Astrocyte of the spinal cord (primary cell): ENCODE measurements around the gene HHIP.

Source experiments
- DNase-seq: peaks from one replicate; pipeline ENCODE4 v3.0.0; 2011; ENCODE audit warnings: low read depth, low spot score
- H3K4me3 ChIP-seq: 2 replicates; pipeline ENCODE4 v1.5.1; 2011; ENCODE audit warnings: low read depth, mild to moderate bottlenecking, low read length, moderate library complexity
- in situ Hi-C: cut with HindIII; loops from 2 replicates; pipeline ENCODE4 v1.10.0; 2017; ENCODE audit warnings: low sequenced_read_pairs
- TF ChIP-seq, protein P1 (sequence below): IDR thresholded peaks from 2 replicates; pipeline ENCODE4 v1.5.1; 2012; ENCODE audit warnings: low read depth, mild to moderate bottlenecking, low read length, inconsistent platforms

The HHIP gene

DNA sequence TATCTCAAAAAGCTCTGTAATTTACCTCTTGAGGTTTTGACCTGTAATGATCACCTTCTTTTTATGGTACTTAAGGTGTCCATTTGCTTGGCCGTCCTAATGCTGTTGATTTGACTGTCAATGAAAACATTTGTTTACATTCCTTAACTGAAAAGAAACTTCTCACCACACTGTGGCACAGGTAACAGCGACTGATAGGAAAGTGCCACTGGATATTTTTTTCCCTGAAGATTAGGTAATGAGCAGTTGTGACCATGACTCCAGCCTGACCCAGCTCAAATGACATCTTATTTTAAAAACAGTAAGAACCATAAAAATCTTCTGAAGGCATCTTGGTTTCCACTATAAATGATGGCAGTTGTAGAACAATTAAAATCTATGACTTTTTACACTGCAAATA is 87.6 kb downstream of the HHIP start:
- H3K4me3 ChIP-seq = no peak overlapping the region
- TF ChIP-seq, protein P1, sequence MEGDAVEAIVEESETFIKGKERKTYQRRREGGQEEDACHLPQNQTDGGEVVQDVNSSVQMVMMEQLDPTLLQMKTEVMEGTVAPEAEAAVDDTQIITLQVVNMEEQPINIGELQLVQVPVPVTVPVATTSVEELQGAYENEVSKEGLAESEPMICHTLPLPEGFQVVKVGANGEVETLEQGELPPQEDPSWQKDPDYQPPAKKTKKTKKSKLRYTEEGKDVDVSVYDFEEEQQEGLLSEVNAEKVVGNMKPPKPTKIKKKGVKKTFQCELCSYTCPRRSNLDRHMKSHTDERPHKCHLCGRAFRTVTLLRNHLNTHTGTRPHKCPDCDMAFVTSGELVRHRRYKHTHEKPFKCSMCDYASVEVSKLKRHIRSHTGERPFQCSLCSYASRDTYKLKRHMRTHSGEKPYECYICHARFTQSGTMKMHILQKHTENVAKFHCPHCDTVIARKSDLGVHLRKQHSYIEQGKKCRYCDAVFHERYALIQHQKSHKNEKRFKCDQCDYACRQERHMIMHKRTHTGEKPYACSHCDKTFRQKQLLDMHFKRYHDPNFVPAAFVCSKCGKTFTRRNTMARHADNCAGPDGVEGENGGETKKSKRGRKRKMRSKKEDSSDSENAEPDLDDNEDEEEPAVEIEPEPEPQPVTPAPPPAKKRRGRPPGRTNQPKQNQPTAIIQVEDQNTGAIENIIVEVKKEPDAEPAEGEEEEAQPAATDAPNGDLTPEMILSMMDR = no peak
- no peak for DNase-seq
- in situ Hi-C loops = no loop called here

DNA sequence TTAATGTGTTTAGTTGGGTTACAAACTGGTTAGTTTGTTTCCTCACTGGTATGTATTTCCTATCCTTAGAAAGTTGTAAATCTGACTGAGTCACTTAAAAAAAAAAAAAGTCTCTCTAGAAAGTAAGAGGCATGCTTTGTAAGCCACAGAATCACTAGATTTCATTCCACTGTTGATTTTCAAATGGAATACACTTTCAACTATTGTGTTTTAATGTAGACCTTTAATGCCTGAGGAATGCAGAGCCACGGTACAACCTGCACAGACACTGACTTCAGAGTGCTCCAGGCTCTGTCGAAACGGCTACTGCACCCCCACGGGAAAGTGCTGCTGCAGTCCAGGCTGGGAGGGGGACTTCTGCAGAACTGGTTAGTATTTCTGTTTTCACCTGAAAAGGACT is 88.6 kb downstream of the HHIP start:
- in situ Hi-C loops = no loop called here
- no peak overlapping the region for H3K4me3 ChIP-seq
- TF ChIP-seq, protein P1 = no peak
- DNase-seq = peak; percentile 74

DNA sequence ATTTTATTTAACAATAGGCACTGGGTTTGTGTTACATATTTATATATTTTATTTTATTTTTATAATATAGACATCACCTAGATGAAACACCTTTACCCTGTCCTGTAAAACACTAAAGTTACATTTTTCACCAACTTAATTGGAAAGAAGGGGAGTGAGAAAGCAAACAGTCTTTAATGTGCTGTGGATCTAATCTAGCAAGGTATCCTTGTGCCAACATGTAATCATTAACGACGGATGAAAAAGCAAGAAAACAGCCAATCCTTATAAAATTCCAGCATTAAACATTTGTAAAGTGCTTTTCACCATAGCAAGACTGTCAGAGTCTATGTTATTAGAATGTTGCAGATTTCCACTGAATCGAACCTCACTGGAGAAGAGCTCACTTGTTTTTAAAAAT is 92.7 kb downstream of the HHIP start:
- H3K4me3 ChIP-seq = no peak overlapping the region
- DNase-seq = no peak
- in situ Hi-C loops = no loop called here
- TF ChIP-seq, protein P1 = no peak

DNA sequence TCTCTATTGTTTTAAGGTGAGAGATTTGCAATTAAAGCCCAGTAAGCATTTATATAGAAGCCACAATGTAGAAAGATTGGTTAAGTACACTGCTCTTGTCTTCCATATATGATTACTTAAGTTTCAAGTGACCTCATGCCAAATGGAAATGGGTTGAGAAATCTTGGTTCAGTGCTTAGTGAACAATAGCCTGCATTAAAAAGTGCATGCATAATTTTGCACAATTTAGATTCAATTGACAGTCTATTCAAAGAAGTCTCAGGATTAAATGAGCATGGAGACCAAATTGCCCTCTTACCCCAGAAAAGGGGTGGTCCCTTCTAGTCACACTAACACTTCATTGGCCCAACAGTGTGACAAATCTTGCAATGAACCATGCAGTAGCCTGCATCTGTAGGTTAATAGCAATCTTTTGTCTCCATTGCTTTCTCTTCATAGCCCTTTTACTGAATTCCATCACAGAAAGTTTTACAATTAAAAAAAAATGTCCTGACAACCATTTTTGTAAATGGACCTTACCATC is 93.6 kb downstream of the HHIP start:
- TF ChIP-seq, protein P1 = no peak
- H3K4me3 ChIP-seq = no peak overlapping the region
- no peak for DNase-seq
- in situ Hi-C loops = no loop called here

DNA sequence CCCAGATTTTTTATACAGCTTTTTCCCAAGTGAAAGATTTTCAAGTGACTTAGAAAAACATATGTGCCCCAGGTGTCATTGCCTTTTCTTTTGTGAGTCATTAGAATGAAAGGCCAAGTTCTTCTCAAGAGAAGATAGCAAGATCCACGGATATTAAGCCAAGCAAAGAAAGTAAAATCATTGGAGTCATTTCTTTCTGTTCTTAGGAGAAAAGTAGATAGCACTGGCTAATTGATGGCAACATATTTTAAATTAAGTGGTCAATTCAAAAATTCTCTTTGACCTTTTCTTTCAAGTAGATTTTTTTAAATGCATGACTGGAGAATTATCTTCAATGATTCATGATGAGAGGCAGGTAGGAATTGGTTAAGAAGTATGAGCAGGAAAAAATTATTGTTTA is 94.4 kb downstream of the HHIP start:
- no peak overlapping the region for H3K4me3 ChIP-seq
- TF ChIP-seq, protein P1 = no peak
- peak; percentile 44 for DNase-seq
- in situ Hi-C loops = no loop called here

DNA sequence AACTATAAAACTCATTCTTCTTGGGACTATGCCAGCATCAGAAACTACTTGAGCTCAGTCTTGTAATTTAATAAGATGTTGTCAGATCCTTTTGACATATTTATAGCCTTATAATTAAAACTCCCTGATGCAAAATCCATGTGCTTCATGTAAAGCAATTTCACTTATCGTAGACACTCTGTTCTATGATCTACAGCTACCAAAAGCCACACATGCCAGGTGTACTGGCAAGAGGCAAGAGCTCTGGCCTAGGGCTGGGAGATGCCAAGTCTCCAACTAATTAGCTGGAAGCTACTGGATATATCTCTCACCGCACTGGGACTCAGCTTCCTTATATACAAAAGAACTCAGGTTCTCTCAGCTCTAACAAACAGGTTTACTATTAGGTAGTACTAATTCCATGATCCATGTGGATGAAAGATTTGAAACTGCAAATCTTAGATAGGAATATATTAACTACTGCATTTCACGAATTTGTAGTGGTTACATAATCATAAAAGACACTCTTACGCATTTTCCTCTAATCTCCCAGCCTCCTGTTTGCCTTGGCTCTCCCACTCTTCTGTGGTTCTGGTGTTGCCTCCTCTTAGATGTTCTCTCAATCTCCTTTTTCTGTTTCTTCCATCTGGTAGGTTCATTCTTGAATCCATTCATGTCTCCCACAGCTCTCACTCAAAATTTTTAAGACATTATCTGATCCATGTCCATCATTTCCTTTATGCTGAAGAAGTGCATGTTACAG is 103.0 kb downstream of the HHIP start:
- DNase-seq = peak; percentile 19
- H3K4me3 ChIP-seq = no peak overlapping the region
- in situ Hi-C loops = no loop called here
- TF ChIP-seq, protein P1 = no peak
